ENCODE results near the gene NOS3.
"Not testable (repeated sequence)": the region's sequence is repeated elsewhere in the genome, so short reads cannot be mapped to it uniquely, and the experiment has no call there.

Gene NOS3

GRCh38 chr7:151040616-151041375, 50.0 kb downstream of the NOS3 start:
- no peak for DNase-seq

DNA sequence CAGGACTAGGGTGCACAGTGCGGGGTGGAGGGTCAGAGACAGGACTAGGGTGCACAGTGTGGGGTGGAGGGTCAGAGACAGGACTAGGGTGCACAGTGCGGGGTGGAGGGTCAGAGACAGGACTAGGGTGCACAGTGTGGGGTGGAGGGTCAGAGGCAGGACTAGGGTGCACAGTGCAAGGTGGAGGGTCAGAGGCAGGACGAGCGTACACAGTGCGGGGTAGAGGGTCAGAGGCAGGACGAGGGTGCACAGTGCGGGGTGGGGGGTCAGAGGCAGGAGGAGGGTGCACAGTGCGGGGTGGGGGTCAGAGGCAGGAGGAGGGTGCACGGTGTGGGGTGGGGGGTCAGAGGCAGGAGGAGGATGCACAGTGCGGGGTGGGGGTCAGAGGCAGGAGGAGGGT, 52.6 kb downstream of the NOS3 start:
- not testable (repeated sequence) for DNase-seq

GRCh38 chr7:151043959-151044358, 53.1 kb downstream of the NOS3 start:
- no peak for DNase-seq

GRCh38 chr7:151045262-151045661, 54.4 kb downstream of the NOS3 start:
- DNase-seq, result no peak

DNA sequence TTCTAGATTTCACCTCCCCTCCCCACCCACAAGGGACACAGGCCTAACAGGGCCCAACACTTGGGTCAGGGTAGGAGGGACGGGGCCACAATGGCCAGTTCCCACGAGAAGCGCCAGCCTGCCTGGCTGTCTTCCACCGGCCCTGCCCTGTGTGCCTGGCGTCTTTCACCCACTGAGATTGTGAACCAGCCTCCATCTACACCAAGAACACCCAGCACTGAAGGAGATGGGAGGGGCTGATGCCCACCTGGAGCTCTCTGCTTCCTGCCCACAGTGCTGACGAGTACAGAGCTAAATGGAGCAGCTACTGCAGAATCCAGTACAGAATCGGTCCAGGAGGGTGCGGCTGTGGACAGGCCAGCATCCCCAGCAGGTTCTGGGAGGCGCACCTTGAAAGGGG, 55.1 kb downstream of the NOS3 start:
- no peak for DNase-seq

DNA sequence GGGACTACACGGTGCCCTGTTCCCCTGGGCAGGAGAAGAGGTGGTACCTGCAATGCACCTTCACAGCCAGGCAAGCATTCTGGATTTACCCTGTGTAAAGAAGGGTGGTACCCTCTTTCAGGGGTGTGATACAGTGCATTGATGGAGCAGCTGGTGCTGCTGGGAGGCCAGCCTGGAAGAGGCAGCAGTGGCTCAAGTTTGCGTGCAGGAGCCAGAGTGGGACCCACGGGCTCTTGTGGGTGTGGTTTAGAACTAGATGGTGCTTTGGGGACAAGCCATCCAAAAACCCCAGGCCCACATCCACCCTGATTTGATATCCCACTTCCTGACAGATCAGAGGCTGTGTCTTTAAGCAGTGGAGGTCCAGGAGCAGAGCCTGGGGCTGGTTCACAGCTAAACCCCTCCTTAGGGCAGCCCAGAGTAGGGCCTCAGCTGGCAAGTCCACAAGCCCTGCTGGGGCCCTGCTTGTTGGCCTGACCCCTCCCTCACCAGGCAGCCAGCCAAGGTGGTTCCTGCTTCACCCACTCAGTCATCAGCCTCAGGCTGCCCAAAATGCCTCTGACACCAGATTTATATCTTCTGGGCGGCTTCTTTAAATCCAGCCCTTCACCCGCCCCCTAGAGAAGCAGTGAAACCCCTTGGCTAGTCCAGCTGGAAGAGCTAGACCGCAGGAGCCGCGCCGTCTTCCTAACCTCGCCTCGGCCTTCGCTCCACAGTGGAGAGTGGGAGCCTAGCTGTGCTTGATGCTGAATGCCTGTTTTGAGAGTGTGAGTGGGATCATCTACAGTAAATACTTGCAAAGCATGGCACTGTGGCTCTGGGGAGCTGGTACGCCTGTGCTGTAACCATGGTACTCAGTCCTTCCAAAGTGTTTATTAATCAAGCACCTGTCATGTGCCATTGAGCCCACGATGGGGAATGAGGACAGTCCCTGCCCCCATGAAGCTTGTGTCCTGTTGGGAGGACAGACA, 56.1 kb downstream of the NOS3 start:
- DNase-seq, result peak; percentile 69

DNA sequence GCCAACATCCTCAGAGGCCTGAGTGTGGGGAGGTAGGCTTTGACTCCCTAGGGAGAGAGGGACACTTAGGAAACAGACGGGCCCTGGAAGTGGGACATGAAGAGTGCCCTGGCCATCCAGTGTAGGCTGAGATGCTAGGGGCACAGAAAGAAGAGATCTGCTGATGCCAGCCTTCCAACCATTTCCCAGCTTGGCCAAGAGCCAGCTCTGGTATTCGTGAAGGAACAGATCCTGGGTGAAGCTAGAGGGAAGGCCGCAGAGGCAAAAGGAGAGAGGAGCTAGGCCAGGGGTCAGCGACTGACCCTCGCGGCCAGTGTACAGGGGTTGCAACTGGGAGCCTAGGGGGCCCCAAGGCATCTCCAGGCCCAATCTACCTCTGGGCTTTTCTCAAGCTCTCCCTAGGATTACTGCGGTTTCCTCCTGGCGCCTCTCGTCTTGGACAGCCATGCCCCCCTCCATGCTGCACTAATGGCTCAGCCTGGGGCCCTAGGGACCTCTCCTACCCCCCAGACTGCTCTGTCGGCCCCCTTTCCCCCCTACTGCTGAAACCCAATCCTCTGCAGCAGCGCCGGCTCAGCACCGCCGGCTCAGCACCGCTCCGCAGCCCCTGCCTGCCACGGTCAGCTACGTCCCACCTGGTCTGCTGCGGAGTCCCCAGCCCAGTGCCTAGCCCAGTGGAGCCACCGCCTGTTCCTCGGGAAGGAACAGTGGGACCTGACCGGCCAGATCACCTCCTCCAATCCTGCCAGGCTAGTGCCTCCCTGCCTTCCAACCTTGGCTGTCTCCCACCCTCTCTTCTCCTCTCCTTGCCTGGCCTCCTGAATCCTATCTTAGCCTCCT, 57.4 kb downstream of the NOS3 start, which contains the start of gene ASIC3:
ASIC3 (plus strand) TSS at position 556 of the 840 bp plus-strand sequence. CDS start 355 bp downstream, outside the sequence.
- DNase-seq, result no peak

DNA sequence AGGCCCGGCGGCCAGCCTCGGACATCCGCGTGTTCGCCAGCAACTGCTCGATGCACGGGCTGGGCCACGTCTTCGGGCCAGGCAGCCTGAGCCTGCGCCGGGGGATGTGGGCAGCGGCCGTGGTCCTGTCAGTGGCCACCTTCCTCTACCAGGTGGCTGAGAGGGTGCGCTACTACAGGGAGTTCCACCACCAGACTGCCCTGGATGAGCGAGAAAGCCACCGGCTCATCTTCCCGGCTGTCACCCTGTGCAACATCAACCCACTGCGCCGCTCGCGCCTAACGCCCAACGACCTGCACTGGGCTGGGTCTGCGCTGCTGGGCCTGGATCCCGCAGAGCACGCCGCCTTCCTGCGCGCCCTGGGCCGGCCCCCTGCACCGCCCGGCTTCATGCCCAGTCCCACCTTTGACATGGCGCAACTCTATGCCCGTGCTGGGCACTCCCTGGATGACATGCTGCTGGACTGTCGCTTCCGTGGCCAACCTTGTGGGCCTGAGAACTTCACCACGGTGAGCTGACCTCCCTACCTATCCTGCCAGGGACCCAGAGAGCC, 58.2 kb downstream of the NOS3 start:
- no peak for DNase-seq

DNA sequence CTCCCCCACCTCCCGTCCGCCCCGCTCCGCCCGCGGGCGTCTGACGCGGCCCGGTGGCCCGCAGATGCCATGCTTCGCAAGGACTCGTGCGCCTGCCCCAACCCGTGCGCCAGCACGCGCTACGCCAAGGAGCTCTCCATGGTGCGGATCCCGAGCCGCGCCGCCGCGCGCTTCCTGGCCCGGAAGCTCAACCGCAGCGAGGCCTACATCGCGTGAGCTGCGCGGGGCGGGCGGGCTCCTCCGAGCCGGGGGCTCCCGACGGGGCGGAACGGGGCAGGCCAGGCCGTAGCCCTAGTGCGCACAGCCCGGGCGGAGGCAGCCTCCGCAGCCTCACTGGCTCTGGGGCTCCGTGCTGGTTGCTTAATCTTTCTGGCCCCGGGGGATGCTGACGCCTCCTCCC, 60.3 kb downstream of the NOS3 start:
- DNase-seq, result peak; percentile 59

DNA sequence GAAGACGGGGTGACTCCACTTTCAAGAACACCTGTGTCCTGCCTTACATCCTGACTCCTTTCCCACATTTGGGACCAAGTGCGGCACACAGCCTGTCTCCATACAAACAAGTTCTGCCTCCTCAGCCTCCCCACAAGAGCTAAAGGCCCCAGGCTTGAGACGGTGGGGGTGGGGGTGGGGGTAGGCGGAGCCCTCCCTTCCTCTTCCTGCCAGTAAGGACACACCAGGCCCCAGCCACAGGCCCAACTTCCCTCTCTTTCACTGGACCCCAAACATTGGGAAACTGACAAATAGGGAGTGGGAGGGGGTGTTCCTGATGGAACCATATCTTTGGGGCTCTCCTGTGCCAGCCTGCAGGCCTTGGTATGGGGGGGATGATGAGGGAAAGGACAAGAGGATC, 62.3 kb downstream of the NOS3 start:
- DNase-seq, result no peak

- no peak for DNase-seq
Observed at GRCh38 chr7:151053751-151054150, 62.9 kb downstream of the NOS3 start.

- DNase-seq, result no peak
Observed at GRCh38 chr7:151056283-151056665, 65.5 kb downstream of the NOS3 start.

DNA sequence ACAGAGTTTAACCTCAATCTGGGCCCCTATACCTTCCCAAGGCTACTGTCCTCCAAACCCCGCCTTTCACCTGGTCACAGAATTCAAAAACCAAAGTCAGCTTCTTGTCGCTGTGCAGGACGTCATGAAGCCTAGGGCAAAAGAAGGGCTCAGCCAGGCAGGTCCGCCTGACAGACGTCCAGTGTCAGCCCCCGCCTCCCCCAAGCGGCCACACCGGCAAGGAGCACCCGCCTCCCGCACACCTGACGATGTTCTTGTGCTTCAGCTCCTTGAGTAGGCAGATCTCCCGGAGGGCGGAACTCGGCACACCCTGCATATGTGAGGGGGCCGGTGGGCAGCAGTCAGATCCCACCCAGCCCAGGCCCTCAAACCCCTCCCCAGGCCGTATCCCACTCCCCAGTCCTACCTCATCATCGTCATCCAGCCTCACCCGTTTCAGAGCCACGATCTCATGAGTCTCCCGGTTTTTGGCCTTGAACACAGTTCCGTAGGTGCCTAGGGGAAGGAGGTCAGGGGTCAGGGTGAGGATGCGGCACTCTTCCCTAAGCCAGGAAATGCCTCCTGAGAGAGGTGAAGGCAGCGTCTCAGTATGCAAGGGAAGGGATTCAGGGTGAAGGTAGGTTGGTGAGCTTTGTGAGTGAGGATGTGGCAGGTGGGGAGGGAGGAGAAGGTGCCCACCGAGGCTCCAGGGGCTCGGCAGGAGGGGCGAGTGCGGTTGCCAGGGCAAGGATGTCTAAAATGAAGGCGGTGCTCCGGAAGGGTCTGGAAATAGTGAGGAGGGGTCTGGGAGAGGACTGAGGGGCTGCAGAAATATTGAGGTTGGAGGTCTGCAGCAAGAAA, 66.1 kb downstream of the NOS3 start:
- DNase-seq, result no peak

DNA sequence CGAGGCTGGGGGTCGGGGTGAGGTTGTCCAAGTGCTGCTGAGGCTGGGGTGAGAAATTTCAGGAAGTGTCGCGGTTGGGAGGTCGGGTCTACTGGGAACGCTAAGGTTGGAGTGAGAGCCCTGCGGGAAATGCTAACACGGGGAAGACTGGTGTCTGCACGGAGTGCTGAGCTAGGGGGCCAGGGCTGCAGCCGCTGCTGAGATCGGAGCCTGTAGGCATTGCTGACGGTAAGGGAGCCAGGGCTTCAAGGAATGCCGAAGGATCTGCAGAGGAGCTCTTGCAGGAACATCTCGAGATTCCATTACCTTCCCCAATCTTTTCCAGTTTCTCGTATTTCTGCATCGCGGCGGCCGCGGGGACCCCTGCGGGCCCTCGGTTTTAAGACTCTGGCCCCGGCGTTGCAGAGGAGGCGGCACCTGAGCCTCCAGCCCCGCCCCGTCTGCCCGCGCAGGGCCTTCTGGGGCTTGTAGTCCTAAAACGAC, 66.7 kb downstream of the NOS3 start, which contains the start of gene CDK5:
CDK5 (minus strand) TSS at position 392 of the 483 bp plus-strand sequence; CDS start at position 343, 49 bp downstream.
- DNase-seq, result no peak

DNA sequence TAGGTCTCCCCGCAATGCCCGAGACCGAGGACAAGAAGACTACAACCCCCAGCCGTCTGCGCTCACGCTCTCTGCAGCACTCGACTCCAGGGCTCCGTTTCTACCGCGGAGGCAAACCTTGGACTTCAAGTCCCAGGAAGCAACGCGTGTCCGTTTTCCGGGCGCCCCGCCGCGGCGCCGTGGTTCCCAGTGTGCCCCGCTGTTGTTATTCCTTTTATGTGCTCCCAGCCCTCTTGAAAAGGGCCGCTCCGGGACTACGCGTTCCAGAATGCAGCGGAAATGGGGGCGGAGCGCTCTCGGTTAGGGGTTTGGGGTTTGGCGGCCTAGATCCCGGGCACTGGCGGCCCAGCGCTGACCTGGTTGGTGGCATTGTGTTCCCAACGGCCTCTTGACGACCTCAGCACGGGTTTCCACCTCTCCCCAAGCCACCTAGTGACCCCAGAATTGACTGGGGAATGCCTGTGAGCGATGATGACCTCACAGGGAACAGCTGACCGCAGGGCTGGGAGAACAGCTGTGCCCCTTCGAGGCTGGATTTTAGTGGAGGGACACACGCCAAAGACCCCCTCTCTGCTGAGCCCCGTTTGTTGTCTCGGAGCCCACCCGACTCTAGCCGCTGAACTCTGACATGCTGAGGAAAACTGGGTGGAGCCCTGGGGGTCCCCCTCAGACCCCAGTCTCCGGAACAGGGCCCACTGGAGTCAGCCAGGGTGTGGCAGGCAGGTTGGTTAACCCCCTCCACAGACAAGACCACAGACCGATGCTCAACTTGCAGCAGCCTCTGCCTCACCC, 67.4 kb downstream of the NOS3 start:
- peak; percentile 99 for DNase-seq

- peak; percentile 62 for DNase-seq
Observed at GRCh38 chr7:151058781-151059366, 68.1 kb downstream of the NOS3 start.

DNA sequence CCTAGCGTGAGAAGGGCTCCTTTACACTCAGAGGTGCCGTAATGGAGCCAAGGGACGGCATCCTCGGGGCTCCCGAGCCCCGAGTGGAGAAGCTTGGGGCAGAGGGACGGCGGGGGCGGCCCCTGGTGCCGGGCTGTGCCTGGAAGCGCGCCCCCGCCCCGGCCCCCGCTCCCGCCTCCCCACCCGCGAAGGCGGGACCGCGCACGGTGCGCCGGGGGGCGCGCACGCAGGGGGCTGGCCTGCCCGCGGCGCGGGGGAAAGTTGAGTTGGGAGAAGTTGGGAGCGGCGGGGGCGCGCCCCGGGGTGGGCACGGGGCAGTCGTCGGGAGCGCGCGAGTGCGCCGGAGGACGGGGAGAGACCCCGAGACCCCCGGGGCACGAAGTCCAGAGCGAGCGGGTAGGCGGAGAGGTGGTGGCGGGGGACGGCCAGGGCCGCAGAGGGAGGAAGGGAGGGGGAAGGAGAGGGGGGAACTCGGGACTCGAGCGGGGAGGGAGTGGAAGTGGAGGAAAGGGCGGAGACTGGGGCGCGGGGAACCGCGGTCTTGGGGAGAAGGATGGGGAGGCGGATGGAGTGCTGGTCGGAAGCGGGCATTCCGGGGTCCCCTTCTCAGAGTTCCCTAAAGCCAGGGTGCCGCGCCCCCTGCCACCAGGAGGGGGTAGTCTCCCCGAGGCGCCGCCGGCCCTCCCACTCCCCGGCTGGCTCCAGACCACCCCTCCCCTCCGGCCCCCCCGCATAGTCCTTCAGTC, 68.7 kb downstream of the NOS3 start, which contains the start of gene SLC4A2:
SLC4A2 (plus strand) TSS at position 223 of the 746 bp plus-strand sequence. CDS start 2,399 bp downstream, outside the sequence.
- peak; percentile 71 for DNase-seq

GRCh38 chr7:151060113-151060415, 69.2 kb downstream of the NOS3 start:
- no peak for DNase-seq

Measured in hematopoietic multipotent progenitor cell treated with erythropoietin and hydrocortisone succinate and interleukin-3 and kit ligand, for 8 days (in vitro differentiated cells).